ENCODE measurements around the gene CELF1.

The CELF1 gene

DNA sequence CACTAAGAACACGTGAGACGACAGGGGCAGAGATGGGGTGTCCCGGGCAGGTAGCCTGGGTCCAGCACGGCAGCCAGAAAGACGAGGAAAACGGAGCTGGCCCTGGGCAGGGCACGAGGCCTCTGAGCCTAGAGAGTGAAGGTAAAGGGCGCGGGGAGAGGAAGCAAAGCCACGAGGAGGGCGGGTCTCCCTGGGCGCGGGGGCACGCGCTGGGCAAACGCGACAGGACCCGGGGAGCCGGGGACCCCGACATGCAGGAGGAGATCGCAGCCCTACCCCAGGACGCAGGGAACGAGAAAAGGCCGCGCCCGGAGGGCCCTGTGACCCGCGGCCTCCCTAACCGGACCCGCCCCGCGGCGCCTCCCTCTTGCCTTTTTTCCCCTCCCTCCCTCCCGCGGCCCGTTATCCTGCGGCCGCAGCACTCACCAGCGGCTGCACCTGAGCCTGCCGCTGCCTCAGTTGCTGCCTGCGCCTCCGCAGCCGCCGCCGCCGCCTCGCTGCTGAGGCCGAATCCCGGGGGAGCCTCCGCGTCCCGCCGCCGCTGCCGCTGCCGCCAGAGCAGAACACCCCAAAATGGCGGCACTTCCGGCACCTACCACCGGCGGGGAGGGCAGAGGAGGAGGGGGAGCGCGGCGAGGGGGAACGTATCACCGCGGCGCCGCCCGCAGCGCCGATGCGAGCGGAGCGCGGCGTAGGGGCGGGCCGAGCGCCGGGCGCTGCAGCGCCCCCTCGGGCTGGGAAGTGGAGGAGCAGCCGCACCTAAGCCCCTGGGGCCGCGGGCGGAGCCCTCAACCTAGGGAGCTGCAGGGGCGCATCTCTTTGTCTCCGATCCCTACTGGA is at the start of gene CELF1:
Gene CELF1, minus strand, starts transcription at position 567 of the 840 bp plus-strand sequence. CDS start 53,609 bp downstream, outside the sequence.
- Histone ChIP-seq H3K4me3 (ENCODE audit: low read depth in 1 of 2, low read length in 1 of 2) (peak within 1 kb of the TSS; percentile 92 to 98), H3K27me3 (no peaks in the 10 kb centered on the region), H3K27ac (peak within 1 kb of the TSS; percentile 93), H3K36me3 (no peaks in the 10 kb centered on the region), H3K9me3 (no peaks in the 10 kb centered on the region), H3K4me1 (ENCODE audit: control insufficient read depth in 1 of 2, insufficient read depth in 1 of 2, low read depth in 1 of 2, low read length in 1 of 2) (peaks cover 50 to 51% of the 10 kb centered on the region in 2 experiments)
- TF ChIP-seq, protein P1, sequence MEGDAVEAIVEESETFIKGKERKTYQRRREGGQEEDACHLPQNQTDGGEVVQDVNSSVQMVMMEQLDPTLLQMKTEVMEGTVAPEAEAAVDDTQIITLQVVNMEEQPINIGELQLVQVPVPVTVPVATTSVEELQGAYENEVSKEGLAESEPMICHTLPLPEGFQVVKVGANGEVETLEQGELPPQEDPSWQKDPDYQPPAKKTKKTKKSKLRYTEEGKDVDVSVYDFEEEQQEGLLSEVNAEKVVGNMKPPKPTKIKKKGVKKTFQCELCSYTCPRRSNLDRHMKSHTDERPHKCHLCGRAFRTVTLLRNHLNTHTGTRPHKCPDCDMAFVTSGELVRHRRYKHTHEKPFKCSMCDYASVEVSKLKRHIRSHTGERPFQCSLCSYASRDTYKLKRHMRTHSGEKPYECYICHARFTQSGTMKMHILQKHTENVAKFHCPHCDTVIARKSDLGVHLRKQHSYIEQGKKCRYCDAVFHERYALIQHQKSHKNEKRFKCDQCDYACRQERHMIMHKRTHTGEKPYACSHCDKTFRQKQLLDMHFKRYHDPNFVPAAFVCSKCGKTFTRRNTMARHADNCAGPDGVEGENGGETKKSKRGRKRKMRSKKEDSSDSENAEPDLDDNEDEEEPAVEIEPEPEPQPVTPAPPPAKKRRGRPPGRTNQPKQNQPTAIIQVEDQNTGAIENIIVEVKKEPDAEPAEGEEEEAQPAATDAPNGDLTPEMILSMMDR (IDR thresholded peaks at IDR 0.05): peak; percentile 98

DNA sequence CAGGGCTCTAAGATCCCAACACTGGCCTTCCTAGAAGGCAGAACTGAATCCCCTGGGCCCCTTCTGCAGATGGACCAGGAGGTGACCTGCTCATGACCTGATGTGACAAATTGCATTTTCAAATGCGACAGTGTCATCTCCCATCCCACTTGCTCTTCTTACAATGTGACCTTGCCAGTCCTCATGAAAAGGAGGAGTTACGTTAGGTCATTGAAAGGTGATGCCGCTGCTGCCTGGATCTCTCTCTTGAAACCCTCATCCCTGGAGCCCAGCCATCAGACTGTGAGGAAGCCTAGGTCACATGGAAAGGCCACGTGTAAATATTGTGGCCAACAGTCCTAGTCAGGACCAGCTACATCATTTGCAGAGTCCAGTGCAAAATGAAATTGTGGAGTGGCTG is 47.0 kb upstream of the CELF1 start:
- no peaks in the 10 kb centered on the region for H3K36me3 ChIP-seq
- no peaks in the 10 kb centered on the region for H3K9me3 ChIP-seq
- TF ChIP-seq, protein P1 (IDR thresholded peaks at IDR 0.05): no peak
- no peak overlapping the region for H3K4me3 ChIP-seq (ENCODE audit: low read depth in 1 of 2, low read length in 1 of 2)
- H3K27ac ChIP-seq: no peak overlapping the region
- no peaks in the 10 kb centered on the region for H3K4me1 ChIP-seq (ENCODE audit: control insufficient read depth in 1 of 2, insufficient read depth in 1 of 2, low read depth in 1 of 2, low read length in 1 of 2)
- H3K27me3 ChIP-seq: peaks cover 9% of the 10 kb centered on the region

DNA sequence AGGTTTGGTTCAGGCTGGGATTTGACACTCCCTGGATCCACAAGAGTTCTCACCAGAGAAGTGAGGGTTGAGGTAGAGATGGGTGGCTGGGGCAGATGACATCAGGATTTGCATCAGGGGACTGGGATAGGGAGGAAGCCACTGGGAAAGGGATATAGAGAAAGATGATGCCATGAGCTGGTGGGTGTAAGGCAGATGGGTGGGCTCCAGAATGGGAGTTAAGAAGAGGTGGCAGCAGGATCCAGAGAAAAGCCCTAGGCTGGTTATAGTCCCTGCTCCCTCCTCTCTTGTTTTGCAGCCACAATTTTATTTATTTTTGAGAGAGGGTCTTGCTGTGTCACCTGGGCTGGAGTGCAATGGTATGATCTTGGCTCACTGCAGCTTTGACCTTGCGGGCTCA is 43.0 kb upstream of the CELF1 start:
- H3K36me3 ChIP-seq: no peaks in the 10 kb centered on the region
- TF ChIP-seq, protein P1 (IDR thresholded peaks at IDR 0.05): no peak
- no peak overlapping the region for H3K27ac ChIP-seq
- no peak overlapping the region for H3K4me3 ChIP-seq (ENCODE audit: low read depth in 1 of 2, low read length in 1 of 2)
- H3K27me3 ChIP-seq: peaks cover 43% of the 10 kb centered on the region
- no peaks in the 10 kb centered on the region for H3K9me3 ChIP-seq
- H3K4me1 ChIP-seq (ENCODE audit: control insufficient read depth in 1 of 2, insufficient read depth in 1 of 2, low read depth in 1 of 2, low read length in 1 of 2): peaks cover 15 to 22% of the 10 kb centered on the region in 2 experiments

DNA sequence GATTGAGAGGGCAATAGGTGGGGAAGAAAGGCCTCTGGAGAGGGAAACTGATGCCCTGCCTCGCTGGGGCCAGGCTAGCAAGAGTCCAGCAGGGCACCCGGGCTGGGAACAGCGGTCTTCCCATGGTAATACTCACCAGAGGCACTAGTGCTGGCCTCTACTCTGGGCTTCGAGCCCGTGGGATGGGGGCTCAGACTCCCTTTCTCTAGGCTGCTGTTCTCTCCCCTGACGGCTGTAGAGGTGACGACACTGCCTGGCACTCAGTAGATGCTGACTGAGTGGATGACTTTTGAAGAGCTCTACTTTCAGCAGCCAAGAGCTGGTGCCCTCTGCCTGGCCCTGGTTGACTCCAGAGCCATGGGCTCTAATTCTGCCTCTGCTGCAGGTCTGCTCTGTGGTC is 42.1 kb upstream of the CELF1 start:
- TF ChIP-seq, protein P1 (IDR thresholded peaks at IDR 0.05): no peak
- no peaks in the 10 kb centered on the region for H3K36me3 ChIP-seq
- no peak overlapping the region for H3K27ac ChIP-seq
- H3K4me1 ChIP-seq (ENCODE audit: control insufficient read depth in 1 of 2, insufficient read depth in 1 of 2, low read depth in 1 of 2, low read length in 1 of 2): peaks cover 15 to 22% of the 10 kb centered on the region in 2 experiments
- H3K4me3 ChIP-seq (ENCODE audit: low read depth in 1 of 2, low read length in 1 of 2): no peak overlapping the region
- H3K9me3 ChIP-seq: no peaks in the 10 kb centered on the region
- H3K27me3 ChIP-seq: peaks cover 43% of the 10 kb centered on the region

DNA sequence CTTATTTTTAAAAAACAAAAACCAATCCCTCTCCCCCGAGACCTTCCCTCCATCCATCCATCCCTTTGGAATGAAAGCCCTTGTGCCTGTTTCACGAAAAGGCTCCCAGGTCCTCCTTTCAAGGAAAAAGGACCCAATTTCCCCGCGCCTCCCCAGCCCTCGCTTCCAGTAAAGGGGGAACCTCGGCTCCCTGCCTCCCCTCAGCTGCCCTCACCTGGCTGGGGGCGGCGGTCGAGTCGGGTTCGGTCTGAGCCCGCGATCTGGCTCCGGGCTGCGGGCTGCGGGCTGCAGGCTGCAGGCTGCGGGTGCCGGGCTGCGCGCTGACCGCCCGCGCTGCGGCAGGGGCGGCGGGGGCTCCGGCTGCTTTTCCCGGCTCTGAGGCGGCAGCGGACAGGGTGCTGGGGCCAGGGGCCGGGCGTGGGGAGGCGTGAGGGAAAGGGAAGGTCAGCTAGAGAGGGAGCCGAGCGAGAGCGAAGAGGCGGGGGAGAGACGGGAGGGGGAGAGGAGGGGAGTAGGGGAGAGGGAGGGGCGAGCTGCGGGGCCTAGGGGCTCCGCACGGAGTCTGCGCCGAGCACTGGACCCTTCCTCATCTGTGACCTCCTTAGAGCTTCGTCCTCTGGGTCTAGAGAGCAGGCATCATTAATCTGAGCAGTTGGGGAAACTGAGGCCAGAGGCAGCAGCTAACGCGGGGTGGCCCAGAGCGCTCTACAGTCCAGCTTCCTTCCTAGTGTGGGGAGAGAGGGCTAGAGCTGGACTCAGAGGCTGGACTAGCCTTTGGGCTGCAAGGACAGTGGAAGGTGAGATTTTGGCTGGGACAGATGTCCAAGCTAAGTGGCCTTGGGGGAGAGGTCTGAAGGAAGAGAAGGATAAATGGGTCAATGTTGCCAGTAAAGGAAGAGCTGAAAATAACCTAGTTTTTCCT is 41.3 kb upstream of the CELF1 start, which contains the start of gene C1QTNF4:
Gene C1QTNF4, minus strand, starts transcription at position 478 of the 922 bp plus-strand sequence. CDS start 3,601 bp downstream, outside the sequence.
- Histone ChIP-seq H3K4me1 (ENCODE audit: control insufficient read depth in 1 of 2, insufficient read depth in 1 of 2, low read depth in 1 of 2, low read length in 1 of 2) (peaks cover 15 to 22% of the 10 kb centered on the region in 2 experiments), H3K4me3 (ENCODE audit: low read depth in 1 of 2, low read length in 1 of 2) (no peak within 1 kb of the TSS), H3K27ac (no peak within 1 kb of the TSS), H3K27me3 (peaks cover 43% of the 10 kb centered on the region), H3K36me3 (no peaks in the 10 kb centered on the region), H3K9me3 (no peaks in the 10 kb centered on the region)
- TF ChIP-seq, protein P1 (IDR thresholded peaks at IDR 0.05): no peak
